Loucy (cell line): Measurements from ENCODE around the gene ZNF235.

Source experiments
- H2AFZ ChIP-seq: fragments of 200-600 bp; sonication (generic); 2 replicates; pipeline ENCODE4 v1.6.0; 2016; ENCODE audit warnings: antibody characterized with exemption, mild to moderate bottlenecking, low read length, moderate library complexity
- H3F3A ChIP-seq: fragments of 200-600 bp; 2 replicates; pipeline ENCODE4 v1.6.0; 2016; ENCODE audit warnings: antibody characterized with exemption, low read depth, mild to moderate bottlenecking
- H3K27me3 ChIP-seq: fragments of 200-600 bp; sonication (generic); 2 replicates; pipeline ENCODE4 v1.6.1; 2014; ENCODE audit warnings: low read length, mild to moderate bottlenecking; ENCODE audit not compliant: insufficient read depth, poor library complexity, severe bottlenecking
- H3K36me3 ChIP-seq: fragments of 200-600 bp; sonication (generic); 2 replicates; pipeline ENCODE4 v1.6.1; 2016; ENCODE audit warnings: low read length; ENCODE audit not compliant: insufficient read depth
- H3K4me1 ChIP-seq: fragments of 200-600 bp; sonication (generic); 2 replicates; pipeline ENCODE4 v1.5.1; 2014; ENCODE audit warnings: low read length, mild to moderate bottlenecking; ENCODE audit not compliant: insufficient read depth, poor library complexity, severe bottlenecking
- H3K4me2 ChIP-seq: fragments of 200-600 bp; sonication (generic); 2 replicates; pipeline ENCODE4 v1.6.0; 2014; ENCODE audit warnings: antibody characterized with exemption, low read length, low read depth, mild to moderate bottlenecking; ENCODE audit not compliant: poor library complexity, severe bottlenecking
- H3K4me3 ChIP-seq: fragments of 200-600 bp; sonication (generic); 2 replicates; pipeline ENCODE4 v1.5.1; 2014; ENCODE audit warnings: low read length, mild to moderate bottlenecking, mixed read lengths; ENCODE audit not compliant: poor library complexity, severe bottlenecking
- H3K79me2 ChIP-seq: fragments of 200-600 bp; sonication (generic); 2 replicates; pipeline ENCODE4 v1.6.1; 2014; ENCODE audit warnings: low read length; ENCODE audit not compliant: insufficient read depth
- H3K9ac ChIP-seq: fragments of 200-600 bp; sonication (generic); 2 replicates; pipeline ENCODE4 v1.6.0; 2014; ENCODE audit warnings: mild to moderate bottlenecking, low read depth, low read length, moderate library complexity; ENCODE audit not compliant: poor library complexity, severe bottlenecking
- H3K9me2 ChIP-seq: fragments of 200-600 bp; sonication (generic); replicated peaks from 2 replicates; pipeline ENCODE4 v1.6.1; 2016; ENCODE audit warnings: low read depth, low read length, mixed read lengths
- H3K9me3 ChIP-seq: fragments of 200-600 bp; sonication (generic); 2 replicates; pipeline ENCODE4 v1.6.1; 2014; ENCODE audit warnings: mild to moderate bottlenecking, antibody characterized with exemption, low read length, low read depth; ENCODE audit not compliant: insufficient read depth
- H4K20me1 ChIP-seq: fragments of 200-600 bp; sonication (generic); 2 replicates; pipeline ENCODE4 v1.6.0; 2014; ENCODE audit warnings: antibody characterized with exemption, low read length, mild to moderate bottlenecking; ENCODE audit not compliant: insufficient read depth, poor library complexity, severe bottlenecking
- CTCF ChIP-seq: fragments of 200-600 bp; sonication (generic); conservative IDR thresholded peaks from 2 replicates; pipeline ENCODE4 v1.5.1; 2014; ENCODE audit warnings: mild to moderate bottlenecking, antibody characterized with exemption, low read length
- EZH2phosphoT487 ChIP-seq: fragments of 200-600 bp; IDR thresholded peaks from 2 replicates; pipeline ENCODE4 v1.6.1; 2018; ENCODE audit warnings: antibody characterized with exemption, mild to moderate bottlenecking, moderate library complexity, borderline replicate concordance

The ZNF235 gene

GRCh38 chr19:44304659-44305193, at the start of gene ZNF235:
Gene ZNF235, minus strand, starts transcription at chr19:44305025. Its CDS starts 1,621 bp downstream, at chr19:44303404.
- H3K79me2 ChIP-seq, result peaks cover 14% of the 10 kb centered on the region
- no peaks in the 10 kb centered on the region for H3K9me3 ChIP-seq
- peak within 1 kb of the TSS; percentile 75 for H3K9ac ChIP-seq
- no peaks in the 10 kb centered on the region for H3F3A ChIP-seq
- no peaks in the 10 kb centered on the region; the same call in 1 of the 2 replicates for H3K36me3 ChIP-seq
- H3K4me2 ChIP-seq, result peak within 1 kb of the TSS; percentile 94
- H3K4me3 ChIP-seq, result peak within 1 kb of the TSS; percentile 91
- H4K20me1 ChIP-seq, result no peaks in the 10 kb centered on the region
- peaks cover 14% of the 10 kb centered on the region for H3K4me1 ChIP-seq
- no peaks in the 10 kb centered on the region for H3K9me2 ChIP-seq
- no peaks in the 10 kb centered on the region for H3K27me3 ChIP-seq
- no peak for TF ChIP-seq EZH2phosphoT487
- TF ChIP-seq CTCF, result no peak
- peak within 1 kb of the TSS; percentile 91 for H2AFZ ChIP-seq

- Histone ChIP-seq H3F3A (no peaks in the 10 kb centered on the region), H2AFZ (no peak overlapping the region), H3K27me3 (no peaks in the 10 kb centered on the region), H3K36me3 (no peaks in the 10 kb centered on the region), H3K79me2 (no peaks in the 10 kb centered on the region), H3K4me1 (no peaks in the 10 kb centered on the region), H3K9ac (no peak overlapping the region), H3K4me2 (no peak overlapping the region), H3K4me3 (no peak overlapping the region), H4K20me1 (no peaks in the 10 kb centered on the region), H3K9me2 (0 out of 2 replicates have a peak, but pooled peaks cover 6% of the 10 kb centered on the region), H3K9me3 (0 out of 2 replicates have a peak, but pooled peaks cover 6% of the 10 kb centered on the region)
- no peak for TF ChIP-seq CTCF
- TF ChIP-seq EZH2phosphoT487, result no peak
These were observed 41.7 kb upstream of the ZNF235 start for GRCh38 chr19:44346556-44346955.

GRCh38 chr19:44345959-44346358, 41.1 kb upstream of the ZNF235 start:
- Histone ChIP-seq H3K4me2 (no peak overlapping the region), H4K20me1 (no peaks in the 10 kb centered on the region), H3K27me3 (no peaks in the 10 kb centered on the region), H2AFZ (no peak overlapping the region), H3K9me2 (0 out of 2 replicates have a peak, but pooled peaks cover 4% of the 10 kb centered on the region), H3K4me3 (no peak overlapping the region), H3K9ac (no peak overlapping the region), H3F3A (no peaks in the 10 kb centered on the region), H3K36me3 (no peaks in the 10 kb centered on the region), H3K4me1 (no peaks in the 10 kb centered on the region), H3K79me2 (no peaks in the 10 kb centered on the region), H3K9me3 (0 out of 2 replicates have a peak, but pooled peaks cover 9% of the 10 kb centered on the region)
- TF ChIP-seq EZH2phosphoT487 (no peak), CTCF (no peak)
